ENCODE results near the gene LRTM2. TPM values are rescaled to one million over a fixed set of nuclear protein-coding genes. Genes with fewer than 3 reads are reported as not detected.

Gene LRTM2
- total RNA-seq, 1 donor, result not detected

DNA sequence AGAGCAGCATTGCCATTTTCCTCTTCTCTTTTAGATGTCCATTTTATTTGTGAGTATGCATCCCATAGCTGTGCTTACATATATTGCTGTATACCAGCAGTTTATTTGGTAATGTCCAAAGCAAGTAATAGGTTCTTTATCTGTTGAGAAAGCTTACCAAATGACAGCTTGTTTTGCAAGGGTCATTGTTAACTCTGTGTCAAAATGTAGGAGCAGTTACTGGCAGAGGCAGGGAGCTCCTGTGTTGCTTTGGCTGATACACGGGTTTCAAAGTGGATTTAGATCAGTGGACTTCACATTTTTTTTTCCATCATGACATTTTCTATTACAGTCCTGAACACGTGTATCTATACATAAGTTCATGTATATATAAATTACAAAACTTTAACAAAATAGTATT is 38.1 kb upstream of the LRTM2 start:
- Histone ChIP-seq H3K4me2 (ENCODE audit: insufficient read depth, low read length) (no peak overlapping the region), H3K27me3 (ENCODE audit: insufficient read depth, low read length) (no peaks in the 10 kb centered on the region), H3K36me3 (ENCODE audit: insufficient read depth, low read length) (no peaks in the 10 kb centered on the region), H3K4me1 (ENCODE audit: insufficient read depth, low read length) (peaks cover 29% of the 10 kb centered on the region), H3K79me2 (ENCODE audit: insufficient read depth, low read length) (peaks cover 5% of the 10 kb centered on the region), H3K27ac (ENCODE audit: low read depth, low read length) (no peak overlapping the region), H4K20me1 (ENCODE audit: insufficient read depth, low read length) (peaks cover 4% of the 10 kb centered on the region), H3K4me3 (ENCODE audit: insufficient read depth, low read length) (no peak overlapping the region), H3K9me3 (ENCODE audit: low read depth, low read length) (no peaks in the 10 kb centered on the region), H2AFZ (ENCODE audit: low read length) (no peak overlapping the region)
- no peak for DNase-seq (ENCODE audit: insufficient read length, low spot score, missing footprints)
- TF ChIP-seq, protein P1, sequence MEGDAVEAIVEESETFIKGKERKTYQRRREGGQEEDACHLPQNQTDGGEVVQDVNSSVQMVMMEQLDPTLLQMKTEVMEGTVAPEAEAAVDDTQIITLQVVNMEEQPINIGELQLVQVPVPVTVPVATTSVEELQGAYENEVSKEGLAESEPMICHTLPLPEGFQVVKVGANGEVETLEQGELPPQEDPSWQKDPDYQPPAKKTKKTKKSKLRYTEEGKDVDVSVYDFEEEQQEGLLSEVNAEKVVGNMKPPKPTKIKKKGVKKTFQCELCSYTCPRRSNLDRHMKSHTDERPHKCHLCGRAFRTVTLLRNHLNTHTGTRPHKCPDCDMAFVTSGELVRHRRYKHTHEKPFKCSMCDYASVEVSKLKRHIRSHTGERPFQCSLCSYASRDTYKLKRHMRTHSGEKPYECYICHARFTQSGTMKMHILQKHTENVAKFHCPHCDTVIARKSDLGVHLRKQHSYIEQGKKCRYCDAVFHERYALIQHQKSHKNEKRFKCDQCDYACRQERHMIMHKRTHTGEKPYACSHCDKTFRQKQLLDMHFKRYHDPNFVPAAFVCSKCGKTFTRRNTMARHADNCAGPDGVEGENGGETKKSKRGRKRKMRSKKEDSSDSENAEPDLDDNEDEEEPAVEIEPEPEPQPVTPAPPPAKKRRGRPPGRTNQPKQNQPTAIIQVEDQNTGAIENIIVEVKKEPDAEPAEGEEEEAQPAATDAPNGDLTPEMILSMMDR (IDR thresholded peaks at IDR 0.05; ENCODE audit: extremely low read depth, low read depth, low read length), result no peak

DNA sequence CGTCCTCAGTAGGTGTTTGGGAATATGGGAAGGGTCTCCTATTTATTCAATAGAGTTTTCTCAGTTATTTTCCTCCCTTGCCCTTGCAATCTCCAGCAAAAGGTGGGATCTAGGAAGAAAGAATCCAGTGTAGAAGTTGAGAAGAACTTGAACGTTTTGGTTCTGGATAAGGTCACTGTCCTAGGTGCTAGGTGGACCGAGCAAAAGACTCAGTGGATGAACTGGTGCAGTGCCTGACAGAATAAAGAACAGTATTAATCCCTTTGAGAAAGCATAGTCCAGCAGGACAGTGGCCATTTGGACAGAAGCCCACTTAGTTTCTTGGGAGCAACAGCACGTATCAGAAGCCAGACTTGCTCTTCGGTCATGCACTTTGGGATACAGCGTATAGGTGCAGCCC is 32.7 kb upstream of the LRTM2 start:
- no peak overlapping the region for H3K4me2 ChIP-seq (ENCODE audit: insufficient read depth, low read length)
- no peaks in the 10 kb centered on the region for H3K79me2 ChIP-seq (ENCODE audit: insufficient read depth, low read length)
- peaks cover 4% of the 10 kb centered on the region for H3K36me3 ChIP-seq (ENCODE audit: insufficient read depth, low read length)
- no peaks in the 10 kb centered on the region for H3K27me3 ChIP-seq (ENCODE audit: insufficient read depth, low read length)
- no peak overlapping the region for H3K27ac ChIP-seq (ENCODE audit: low read depth, low read length)
- no peaks in the 10 kb centered on the region for H4K20me1 ChIP-seq (ENCODE audit: insufficient read depth, low read length)
- TF ChIP-seq, protein P1 (IDR thresholded peaks at IDR 0.05; ENCODE audit: extremely low read depth, low read depth, low read length), result no peak
- DNase-seq (ENCODE audit: insufficient read length, low spot score, missing footprints), result no peak
- no peaks in the 10 kb centered on the region for H3K4me1 ChIP-seq (ENCODE audit: insufficient read depth, low read length)
- H2AFZ ChIP-seq (ENCODE audit: low read length), result no peak overlapping the region
- H3K9me3 ChIP-seq (ENCODE audit: low read depth, low read length), result no peaks in the 10 kb centered on the region
- no peak overlapping the region for H3K4me3 ChIP-seq (ENCODE audit: insufficient read depth, low read length)

DNA sequence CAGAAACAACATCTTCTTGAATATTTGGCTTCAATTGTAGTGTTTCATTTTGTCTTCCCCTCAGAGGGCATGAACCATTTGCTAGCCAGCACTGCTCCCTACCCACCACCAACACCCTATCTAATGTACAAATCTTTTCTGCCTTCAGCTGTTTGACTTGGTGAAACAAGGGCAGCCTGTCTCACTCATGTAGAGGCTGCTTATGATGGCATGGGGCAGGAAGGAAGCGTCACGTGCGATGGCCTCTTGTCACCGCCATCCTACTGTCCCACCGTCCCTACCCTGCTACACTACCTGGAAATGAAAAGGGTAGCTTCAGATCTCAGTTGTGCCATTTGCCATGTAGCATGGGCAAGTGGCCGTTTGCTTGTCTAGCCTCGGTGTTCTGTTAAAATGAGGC is 29.9 kb upstream of the LRTM2 start:
- H3K4me3 ChIP-seq (ENCODE audit: insufficient read depth, low read length), result no peak overlapping the region
- H3K79me2 ChIP-seq (ENCODE audit: insufficient read depth, low read length), result no peaks in the 10 kb centered on the region
- no peak for DNase-seq (ENCODE audit: insufficient read length, low spot score, missing footprints)
- no peaks in the 10 kb centered on the region for H3K9me3 ChIP-seq (ENCODE audit: low read depth, low read length)
- H3K27ac ChIP-seq (ENCODE audit: low read depth, low read length), result no peak overlapping the region
- H3K4me2 ChIP-seq (ENCODE audit: insufficient read depth, low read length), result no peak overlapping the region
- H4K20me1 ChIP-seq (ENCODE audit: insufficient read depth, low read length), result no peaks in the 10 kb centered on the region
- H2AFZ ChIP-seq (ENCODE audit: low read length), result no peak overlapping the region
- TF ChIP-seq, protein P1 (IDR thresholded peaks at IDR 0.05; ENCODE audit: extremely low read depth, low read depth, low read length), result no peak
- H3K27me3 ChIP-seq (ENCODE audit: insufficient read depth, low read length), result peaks cover 3% of the 10 kb centered on the region
- peaks cover 4% of the 10 kb centered on the region for H3K36me3 ChIP-seq (ENCODE audit: insufficient read depth, low read length)
- H3K4me1 ChIP-seq (ENCODE audit: insufficient read depth, low read length), result no peaks in the 10 kb centered on the region

DNA sequence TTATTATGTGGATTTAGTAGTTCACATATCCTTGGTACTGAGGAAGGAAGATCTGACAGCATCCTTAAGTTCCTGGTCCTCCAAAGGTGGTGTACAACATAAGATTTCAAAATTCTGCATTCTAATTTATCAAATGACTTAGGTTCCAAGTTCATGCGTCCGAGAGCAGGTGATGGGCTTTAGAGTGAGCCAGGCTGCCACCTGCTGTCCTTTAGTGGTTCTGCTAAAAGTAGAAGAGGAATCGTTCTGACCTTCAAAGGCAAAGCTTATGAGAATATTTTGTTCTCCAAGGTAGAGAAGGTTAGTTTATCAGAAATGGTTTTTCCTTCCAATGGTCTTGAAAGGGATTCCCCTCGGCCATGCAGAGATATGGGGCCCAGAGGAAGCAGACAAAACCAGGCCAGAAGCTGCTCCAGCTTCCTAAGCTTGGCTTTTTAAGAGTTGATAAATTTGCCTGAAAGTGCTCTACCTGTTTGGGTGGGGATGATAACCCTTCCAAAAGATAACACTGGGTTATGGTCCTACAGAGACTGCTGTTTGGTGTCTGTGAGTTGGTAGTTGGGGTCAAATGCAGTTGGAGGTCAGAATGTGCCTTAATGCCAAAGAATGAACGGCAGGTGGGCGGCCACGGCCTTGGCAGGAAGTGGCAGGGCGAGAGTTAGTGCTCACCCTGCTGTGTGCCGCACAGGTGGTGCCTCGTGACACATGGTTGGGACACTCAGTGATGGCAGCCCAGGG is 29.1 kb upstream of the LRTM2 start:
- Histone ChIP-seq H4K20me1 (ENCODE audit: insufficient read depth, low read length) (no peaks in the 10 kb centered on the region), H3K27ac (ENCODE audit: low read depth, low read length) (no peak overlapping the region), H3K36me3 (ENCODE audit: insufficient read depth, low read length) (peaks cover 4% of the 10 kb centered on the region), H3K79me2 (ENCODE audit: insufficient read depth, low read length) (no peaks in the 10 kb centered on the region), H3K9me3 (ENCODE audit: low read depth, low read length) (no peaks in the 10 kb centered on the region), H2AFZ (ENCODE audit: low read length) (no peak overlapping the region), H3K4me2 (ENCODE audit: insufficient read depth, low read length) (no peak overlapping the region), H3K27me3 (ENCODE audit: insufficient read depth, low read length) (peaks cover 4% of the 10 kb centered on the region), H3K4me1 (ENCODE audit: insufficient read depth, low read length) (peaks cover 2% of the 10 kb centered on the region), H3K4me3 (ENCODE audit: insufficient read depth, low read length) (no peak overlapping the region)
- TF ChIP-seq, protein P1 (IDR thresholded peaks at IDR 0.05; ENCODE audit: extremely low read depth, low read depth, low read length), result peak; percentile 89
- peak; percentile 92 for DNase-seq (ENCODE audit: insufficient read length, low spot score, missing footprints)

All from osteoblast (primary cell).